HepG2 (cell line): ENCODE measurements around the gene VAV2. TPM values are rescaled to one million over a fixed set of nuclear protein-coding genes. Genes with fewer than 3 reads are reported as not detected.

Source experiments
- ARNTL ChIP-seq: sonication (generic); formaldehyde crosslinking; IDR thresholded peaks from 2 replicates; pipeline ENCODE4 v1.4.0; 2020; ENCODE audit warnings: mild to moderate bottlenecking, missing genetic modification reagents
- BHLHE40 ChIP-seq: IDR thresholded peaks from 2 replicates; pipeline ENCODE4 v1.6.1; 2011; ENCODE audit warnings: low read length, improper control_type of control experiment
- ELF3 ChIP-seq: IDR thresholded peaks from 2 replicates; pipeline ENCODE4 v1.6.1; 2016; ENCODE audit warnings: missing genetic modification reagents, missing compliant biosample characterization
- FOXP1 ChIP-seq, 2 experiments: fragments of 450-650 bp in 1 of 2; IDR thresholded peaks; 2 replicates each; pipeline ENCODE4 v1.6.1; 2017 to 2018; ENCODE audit warnings: antibody characterized with exemption in 1 of 2
- NFKBIZ ChIP-seq: IDR thresholded peaks from 2 replicates; pipeline ENCODE4 v1.6.1; 2018; ENCODE audit warnings: missing genetic modification reagents, missing compliant biosample characterization
- PITX1 ChIP-seq: sonication (generic); formaldehyde crosslinking; IDR thresholded peaks from 2 replicates; pipeline ENCODE4 v1.5.1; 2020; ENCODE audit warnings: mild to moderate bottlenecking, missing genetic modification reagents
- PLRG1 ChIP-seq: fragments of 450-650 bp; conservative IDR thresholded peaks from 2 replicates; pipeline ENCODE4 v1.6.1; 2016
- SAFB2 ChIP-seq: sonication (generic); formaldehyde crosslinking; IDR thresholded peaks from 2 replicates; pipeline ENCODE4 v1.5.1; 2020; ENCODE audit warnings: missing genetic modification reagents, low read depth, mild to moderate bottlenecking, borderline replicate concordance
- SALL1 ChIP-seq: sonication (generic); formaldehyde crosslinking; IDR thresholded peaks from 2 replicates; pipeline ENCODE4 v1.8.0; 2022; ENCODE audit warnings: mild to moderate bottlenecking, missing genetic modification reagents
- SRSF1 ChIP-seq: fragments of 200-400 bp; formaldehyde crosslinking; optimal IDR thresholded peaks from 2 replicates; pipeline ENCODE3; 2017; ENCODE audit warnings: mild to moderate bottlenecking, low read depth, low read length, moderate library complexity
- XBP1 ChIP-seq: sonication (generic); formaldehyde crosslinking; IDR thresholded peaks from 2 replicates; pipeline ENCODE4 v1.5.0; 2020; ENCODE audit warnings: missing genetic modification reagents
- ZFX ChIP-seq: sonication (generic); formaldehyde crosslinking; IDR thresholded peaks from 2 replicates; pipeline ENCODE4 v1.4.0; 2020; ENCODE audit warnings: mild to moderate bottlenecking, low read depth, missing genetic modification reagents, moderate library complexity
- ZNF282 ChIP-seq: fragments of 450-650 bp; IDR thresholded peaks from 2 replicates; pipeline ENCODE4 v1.6.1; 2018; ENCODE audit not compliant: partially characterized antibody
- ZNF616 ChIP-seq: sonication (generic); formaldehyde crosslinking; IDR thresholded peaks from 2 replicates; pipeline ENCODE4 v1.5.0; 2020; ENCODE audit warnings: low read depth, mild to moderate bottlenecking, missing genetic modification reagents
- ZNF713 ChIP-seq: sonication (generic); formaldehyde crosslinking; IDR thresholded peaks from 2 replicates; pipeline ENCODE4 v1.4.0; 2020; ENCODE audit warnings: mild to moderate bottlenecking, missing genetic modification reagents
- ZSCAN30 ChIP-seq: sonication (generic); formaldehyde crosslinking; IDR thresholded peaks from 2 replicates; pipeline ENCODE4 v1.5.0; 2020; ENCODE audit warnings: mild to moderate bottlenecking, missing genetic modification reagents
- polyA plus RNA-seq, 8 experiments: library from polyadenylated mRNA; depleted of rRNA in 3 of 8; stranded (reverse) in 7 of 8; unstranded in 1 of 8; fragments of >200 nt; fragmentation: Illumina TruSeq in 4 of 8; extraction: Trizol in 4 of 8; gene quantifications; 2 replicates each; pipeline versions ENCODE4 v1.2.1 to v1.2.3, GENCODE V29; 2011 to 2016; ENCODE audit warnings: low read depth in 4 of 8, missing spikeins in 1 of 8, mixed read lengths in 1 of 8; ENCODE audit not compliant: insufficient read depth in 1 of 8
- total RNA-seq, 5 experiments: library from RNA; depleted of rRNA; stranded (reverse); fragments of >200 nt; fragmentation: Illumina TruSeq; extraction: Trizol; gene quantifications; 2 replicates each; pipeline ENCODE4 v1.2.3, GENCODE V29; 2016; ENCODE audit warnings: low read depth in 1 of 5
- TF ChIP-seq, protein P1 (sequence below): sonication (generic); formaldehyde crosslinking; IDR thresholded peaks from 2 replicates; pipeline ENCODE4 v1.4.0; 2020; ENCODE audit warnings: missing genetic modification reagents
- TF ChIP-seq, protein P2 (sequence below): IDR thresholded peaks from 2 replicates; pipeline ENCODE4 v1.6.1; 2016; ENCODE audit warnings: low read depth, missing genetic modification reagents, missing compliant biosample characterization
- TF ChIP-seq, protein P3 (sequence below): sonication (generic); formaldehyde crosslinking; IDR thresholded peaks from 2 replicates; pipeline ENCODE4 v1.4.0; 2020; ENCODE audit warnings: missing genetic modification reagents
- TF ChIP-seq, protein P4 (sequence below): sonication (generic); formaldehyde crosslinking; IDR thresholded peaks from 2 replicates; pipeline ENCODE4 v1.5.0; 2020; ENCODE audit warnings: mild to moderate bottlenecking, missing genetic modification reagents

Gene VAV2
- total and polyA plus RNA-seq, 2 of the 13 experiments (the other 11 are each of a cell fraction or from before 2014, with no cell fraction given), result 22.5 to 22.9 TPM

DNA sequence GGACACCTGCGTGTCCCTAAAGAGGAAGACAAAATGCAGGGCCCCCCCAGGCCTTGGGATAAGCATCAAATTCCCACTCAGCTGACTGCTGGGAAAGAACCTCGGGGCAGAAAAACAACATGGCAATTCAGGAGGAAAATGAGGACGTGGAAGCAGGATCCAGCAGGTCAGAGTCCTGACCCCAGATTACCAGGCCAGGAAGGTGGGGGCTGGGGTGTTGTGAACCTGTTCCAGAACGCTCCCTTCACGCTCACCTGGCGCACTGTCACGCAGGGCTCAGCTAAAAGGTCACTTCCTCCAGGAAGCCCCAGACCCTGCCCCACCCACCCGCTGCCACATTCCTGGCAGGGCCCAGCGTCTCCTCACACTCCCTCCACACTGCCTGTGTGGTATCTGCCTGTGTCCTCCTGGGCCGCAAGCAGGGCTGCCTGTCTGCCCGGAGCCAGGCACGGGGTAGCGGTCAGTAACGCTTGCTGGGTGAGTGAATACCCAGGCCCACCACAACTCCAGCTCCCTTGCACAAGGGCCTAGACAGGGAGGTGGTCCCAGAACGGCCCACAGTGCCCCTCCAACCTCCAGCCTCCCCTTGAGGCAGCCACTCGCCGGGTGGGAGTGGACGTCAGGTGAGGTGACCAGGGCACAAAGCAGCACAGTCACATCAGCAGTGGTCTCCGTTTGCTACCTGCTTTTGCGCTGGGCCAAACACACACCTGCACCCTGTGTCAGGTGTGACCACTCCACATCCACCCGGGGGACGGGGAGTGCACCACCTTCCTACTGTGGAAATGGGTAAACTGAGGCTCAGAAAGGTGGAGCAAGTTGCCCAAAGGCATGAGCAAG is 18.1 kb downstream of the VAV2 start (continued):
- TF ChIP-seq, protein P1, sequence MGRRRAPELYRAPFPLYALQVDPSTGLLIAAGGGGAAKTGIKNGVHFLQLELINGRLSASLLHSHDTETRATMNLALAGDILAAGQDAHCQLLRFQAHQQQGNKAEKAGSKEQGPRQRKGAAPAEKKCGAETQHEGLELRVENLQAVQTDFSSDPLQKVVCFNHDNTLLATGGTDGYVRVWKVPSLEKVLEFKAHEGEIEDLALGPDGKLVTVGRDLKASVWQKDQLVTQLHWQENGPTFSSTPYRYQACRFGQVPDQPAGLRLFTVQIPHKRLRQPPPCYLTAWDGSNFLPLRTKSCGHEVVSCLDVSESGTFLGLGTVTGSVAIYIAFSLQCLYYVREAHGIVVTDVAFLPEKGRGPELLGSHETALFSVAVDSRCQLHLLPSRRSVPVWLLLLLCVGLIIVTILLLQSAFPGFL (CRISPR knock-in tag), result no peak
- TF ChIP-seq SRSF1 (no peak), PITX1 (CRISPR knock-in tag) (no peak; the same call in 1 of the 2 replicates), ARNTL (0 out of 2 replicates have a peak, but pooled peaks have one; percentile 22), ZFX (CRISPR knock-in tag) (peak; percentile 67), ZNF282 (no peak), ELF3 (peak; percentile 82), SALL1 (CRISPR knock-in tag) (peak; percentile 64), ZNF616 (CRISPR knock-in tag) (no peak), XBP1 (no peak), PLRG1 (no peak), BHLHE40 (no peak), SAFB2 (no peak), ZNF713 (CRISPR knock-in tag) (peak; percentile 24; the same call in 1 of the 2 replicates), NFKBIZ (CRISPR knock-in tag) (no peak), FOXP1 (IDR thresholded peaks at IDR 0.05) (no peak), FOXP1 (CRISPR knock-in tag; IDR thresholded peaks at IDR 0.05) (peak; percentile 14; the same call in 1 of the 2 replicates), ZSCAN30 (CRISPR knock-in tag) (no peak)
- TF ChIP-seq, protein P2, sequence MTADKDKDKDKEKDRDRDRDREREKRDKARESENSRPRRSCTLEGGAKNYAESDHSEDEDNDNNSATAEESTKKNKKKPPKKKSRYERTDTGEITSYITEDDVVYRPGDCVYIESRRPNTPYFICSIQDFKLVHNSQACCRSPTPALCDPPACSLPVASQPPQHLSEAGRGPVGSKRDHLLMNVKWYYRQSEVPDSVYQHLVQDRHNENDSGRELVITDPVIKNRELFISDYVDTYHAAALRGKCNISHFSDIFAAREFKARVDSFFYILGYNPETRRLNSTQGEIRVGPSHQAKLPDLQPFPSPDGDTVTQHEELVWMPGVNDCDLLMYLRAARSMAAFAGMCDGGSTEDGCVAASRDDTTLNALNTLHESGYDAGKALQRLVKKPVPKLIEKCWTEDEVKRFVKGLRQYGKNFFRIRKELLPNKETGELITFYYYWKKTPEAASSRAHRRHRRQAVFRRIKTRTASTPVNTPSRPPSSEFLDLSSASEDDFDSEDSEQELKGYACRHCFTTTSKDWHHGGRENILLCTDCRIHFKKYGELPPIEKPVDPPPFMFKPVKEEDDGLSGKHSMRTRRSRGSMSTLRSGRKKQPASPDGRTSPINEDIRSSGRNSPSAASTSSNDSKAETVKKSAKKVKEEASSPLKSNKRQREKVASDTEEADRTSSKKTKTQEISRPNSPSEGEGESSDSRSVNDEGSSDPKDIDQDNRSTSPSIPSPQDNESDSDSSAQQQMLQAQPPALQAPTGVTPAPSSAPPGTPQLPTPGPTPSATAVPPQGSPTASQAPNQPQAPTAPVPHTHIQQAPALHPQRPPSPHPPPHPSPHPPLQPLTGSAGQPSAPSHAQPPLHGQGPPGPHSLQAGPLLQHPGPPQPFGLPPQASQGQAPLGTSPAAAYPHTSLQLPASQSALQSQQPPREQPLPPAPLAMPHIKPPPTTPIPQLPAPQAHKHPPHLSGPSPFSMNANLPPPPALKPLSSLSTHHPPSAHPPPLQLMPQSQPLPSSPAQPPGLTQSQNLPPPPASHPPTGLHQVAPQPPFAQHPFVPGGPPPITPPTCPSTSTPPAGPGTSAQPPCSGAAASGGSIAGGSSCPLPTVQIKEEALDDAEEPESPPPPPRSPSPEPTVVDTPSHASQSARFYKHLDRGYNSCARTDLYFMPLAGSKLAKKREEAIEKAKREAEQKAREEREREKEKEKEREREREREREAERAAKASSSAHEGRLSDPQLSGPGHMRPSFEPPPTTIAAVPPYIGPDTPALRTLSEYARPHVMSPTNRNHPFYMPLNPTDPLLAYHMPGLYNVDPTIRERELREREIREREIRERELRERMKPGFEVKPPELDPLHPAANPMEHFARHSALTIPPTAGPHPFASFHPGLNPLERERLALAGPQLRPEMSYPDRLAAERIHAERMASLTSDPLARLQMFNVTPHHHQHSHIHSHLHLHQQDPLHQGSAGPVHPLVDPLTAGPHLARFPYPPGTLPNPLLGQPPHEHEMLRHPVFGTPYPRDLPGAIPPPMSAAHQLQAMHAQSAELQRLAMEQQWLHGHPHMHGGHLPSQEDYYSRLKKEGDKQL (CRISPR knock-in tag), result no peak
- TF ChIP-seq, protein P3, sequence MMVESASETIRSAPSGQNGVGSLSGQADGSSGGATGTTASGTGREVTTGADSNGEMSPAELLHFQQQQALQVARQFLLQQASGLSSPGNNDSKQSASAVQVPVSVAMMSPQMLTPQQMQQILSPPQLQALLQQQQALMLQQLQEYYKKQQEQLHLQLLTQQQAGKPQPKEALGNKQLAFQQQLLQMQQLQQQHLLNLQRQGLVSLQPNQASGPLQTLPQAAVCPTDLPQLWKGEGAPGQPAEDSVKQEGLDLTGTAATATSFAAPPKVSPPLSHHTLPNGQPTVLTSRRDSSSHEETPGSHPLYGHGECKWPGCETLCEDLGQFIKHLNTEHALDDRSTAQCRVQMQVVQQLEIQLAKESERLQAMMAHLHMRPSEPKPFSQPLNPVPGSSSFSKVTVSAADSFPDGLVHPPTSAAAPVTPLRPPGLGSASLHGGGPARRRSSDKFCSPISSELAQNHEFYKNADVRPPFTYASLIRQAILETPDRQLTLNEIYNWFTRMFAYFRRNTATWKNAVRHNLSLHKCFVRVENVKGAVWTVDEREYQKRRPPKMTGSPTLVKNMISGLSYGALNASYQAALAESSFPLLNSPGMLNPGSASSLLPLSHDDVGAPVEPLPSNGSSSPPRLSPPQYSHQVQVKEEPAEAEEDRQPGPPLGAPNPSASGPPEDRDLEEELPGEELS (CRISPR knock-in tag), result no peak
- TF ChIP-seq, protein P4, sequence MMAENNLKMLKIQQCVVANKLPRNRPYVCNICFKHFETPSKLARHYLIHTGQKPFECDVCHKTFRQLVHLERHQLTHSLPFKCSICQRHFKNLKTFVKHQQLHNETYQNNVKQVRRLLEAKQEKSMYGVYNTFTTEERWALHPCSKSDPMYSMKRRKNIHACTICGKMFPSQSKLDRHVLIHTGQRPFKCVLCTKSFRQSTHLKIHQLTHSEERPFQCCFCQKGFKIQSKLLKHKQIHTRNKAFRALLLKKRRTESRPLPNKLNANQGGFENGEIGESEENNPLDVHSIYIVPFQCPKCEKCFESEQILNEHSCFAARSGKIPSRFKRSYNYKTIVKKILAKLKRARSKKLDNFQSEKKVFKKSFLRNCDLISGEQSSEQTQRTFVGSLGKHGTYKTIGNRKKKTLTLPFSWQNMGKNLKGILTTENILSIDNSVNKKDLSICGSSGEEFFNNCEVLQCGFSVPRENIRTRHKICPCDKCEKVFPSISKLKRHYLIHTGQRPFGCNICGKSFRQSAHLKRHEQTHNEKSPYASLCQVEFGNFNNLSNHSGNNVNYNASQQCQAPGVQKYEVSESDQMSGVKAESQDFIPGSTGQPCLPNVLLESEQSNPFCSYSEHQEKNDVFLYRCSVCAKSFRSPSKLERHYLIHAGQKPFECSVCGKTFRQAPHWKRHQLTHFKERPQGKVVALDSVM (CRISPR knock-in tag), result no peak
